GM18502 (cell line): ENCODE results near the gene ETS1.
A peak's percentile ranks its signal among the peaks of the same experiment; 100 is the strongest.

ENCODE experiments used
- ATAC-seq: cut with Tn5 transposase; IDR thresholded peaks from one replicate; pipeline ENCODE4 v1.9.1; 2021; ENCODE audit warnings: mild to moderate bottlenecking; ENCODE audit not compliant: unreplicated experiment, poor library complexity

ETS1 gene

DNA sequence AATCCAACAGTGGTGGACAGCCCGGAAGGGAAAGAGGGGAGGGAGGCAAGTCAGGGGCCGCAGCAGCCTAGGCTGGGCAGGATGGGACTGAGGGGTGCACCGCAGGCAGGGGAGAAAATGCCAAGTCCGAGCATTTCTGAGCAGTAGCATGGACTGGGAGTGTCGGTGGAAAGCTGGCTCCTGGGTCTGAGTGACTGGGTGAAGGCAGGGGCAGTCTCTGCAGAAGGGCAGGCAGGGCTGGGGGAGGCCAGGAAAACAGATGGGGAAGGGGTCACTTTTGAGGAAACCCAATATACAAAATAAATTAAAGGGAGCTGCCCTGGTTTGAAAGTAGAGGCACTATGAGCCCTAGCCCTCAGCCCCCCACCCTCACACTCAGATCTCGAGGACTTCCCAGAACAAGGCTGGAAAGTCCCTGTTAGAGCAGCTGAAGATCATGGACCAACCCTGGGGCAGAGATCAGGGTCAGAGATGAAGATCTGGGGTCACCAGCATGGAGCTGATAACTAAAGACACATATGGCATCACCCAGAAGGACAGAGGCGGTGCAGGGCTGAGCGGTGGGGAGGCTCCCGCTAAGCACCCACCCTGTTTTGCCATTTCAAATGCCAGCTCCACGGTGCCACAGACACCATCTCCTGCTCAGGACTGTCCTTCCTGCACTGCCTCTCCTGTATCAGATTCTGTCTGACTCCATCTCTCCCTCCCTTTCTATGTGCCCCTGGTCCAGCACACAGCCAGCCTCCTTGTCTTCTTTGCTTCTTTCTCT is 32.4 kb upstream of the ETS1 start:
- ATAC-seq: no peak

DNA sequence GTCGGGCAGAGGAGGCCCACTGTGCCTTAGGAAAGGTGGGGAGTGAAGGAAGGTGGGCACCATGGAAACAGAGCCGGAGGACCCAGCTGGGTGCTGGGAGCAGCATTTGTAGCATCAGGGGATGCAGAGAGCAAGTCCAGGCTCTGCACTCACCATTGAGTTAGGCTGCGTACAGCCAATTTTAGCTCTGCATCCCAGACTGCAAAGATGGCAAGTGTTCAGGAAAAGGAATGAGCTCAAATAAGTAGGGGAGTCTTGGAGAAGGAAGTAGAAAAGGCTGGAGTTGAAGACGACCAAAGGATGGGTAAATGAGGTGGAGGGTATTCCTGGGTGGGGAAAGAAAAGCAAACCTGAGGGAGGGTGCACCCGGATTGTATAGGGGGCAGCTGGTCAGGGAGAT is 31.6 kb upstream of the ETS1 start:
- no peak for ATAC-seq

DNA sequence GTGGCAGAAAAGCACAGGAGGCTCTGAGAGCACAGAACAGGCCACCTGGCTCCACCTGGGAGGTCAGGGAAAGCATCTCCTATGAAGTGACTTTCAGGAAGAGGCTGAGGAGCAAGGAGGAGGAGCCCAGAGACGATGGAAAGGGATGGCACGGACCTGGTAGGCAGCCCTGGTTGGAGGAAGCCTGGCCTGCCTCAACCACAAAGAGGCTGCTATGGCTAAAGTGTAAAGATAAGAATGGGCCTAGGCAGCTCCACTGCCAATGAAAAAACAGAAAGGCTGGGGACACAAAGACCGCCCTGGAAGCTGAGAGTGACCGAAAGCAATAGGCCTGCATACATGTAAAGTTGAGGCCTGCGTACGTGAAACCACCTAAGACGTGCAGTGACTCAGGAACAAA is 31.2 kb upstream of the ETS1 start:
- no peak for ATAC-seq

DNA sequence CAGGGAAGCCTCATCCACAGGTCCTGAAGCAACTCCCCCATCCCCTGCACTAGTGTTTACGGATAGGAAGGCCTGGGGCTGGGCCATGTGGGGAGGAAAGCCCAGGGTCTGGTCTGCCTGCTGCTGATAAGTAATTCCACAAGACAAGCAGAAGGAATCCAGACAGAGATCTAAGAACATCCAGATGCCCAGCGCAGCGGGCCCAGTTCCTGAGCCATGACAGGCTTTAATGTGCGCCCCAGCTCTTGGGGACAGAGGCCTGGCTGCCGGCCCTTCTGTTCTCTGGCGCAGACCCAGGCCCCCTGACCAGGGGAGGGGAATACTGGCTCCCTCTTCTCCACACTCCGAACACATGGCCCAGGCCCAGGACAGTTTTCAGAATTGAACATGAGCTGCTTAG is 28.8 kb upstream of the ETS1 start:
- ATAC-seq: no peak

DNA sequence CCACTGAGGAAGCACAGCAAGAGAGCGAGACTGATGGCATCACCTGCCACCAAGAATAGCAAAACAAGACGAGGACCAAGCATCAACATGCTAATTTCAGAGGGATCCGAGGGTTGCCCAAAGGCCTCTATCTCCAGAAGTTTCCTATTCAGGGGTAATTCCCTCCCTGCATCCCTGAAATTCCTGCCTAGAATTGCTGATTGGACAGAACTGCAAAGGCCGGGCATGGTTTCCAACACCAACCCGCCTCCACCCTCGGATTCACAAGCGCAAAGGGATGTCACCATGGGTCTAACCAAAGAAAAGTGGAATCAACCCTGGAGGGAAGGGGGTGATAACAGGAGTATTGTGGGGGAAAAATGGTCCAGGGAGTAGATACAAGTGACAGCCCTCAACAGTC is 28.3 kb upstream of the ETS1 start:
- no peak for ATAC-seq

DNA sequence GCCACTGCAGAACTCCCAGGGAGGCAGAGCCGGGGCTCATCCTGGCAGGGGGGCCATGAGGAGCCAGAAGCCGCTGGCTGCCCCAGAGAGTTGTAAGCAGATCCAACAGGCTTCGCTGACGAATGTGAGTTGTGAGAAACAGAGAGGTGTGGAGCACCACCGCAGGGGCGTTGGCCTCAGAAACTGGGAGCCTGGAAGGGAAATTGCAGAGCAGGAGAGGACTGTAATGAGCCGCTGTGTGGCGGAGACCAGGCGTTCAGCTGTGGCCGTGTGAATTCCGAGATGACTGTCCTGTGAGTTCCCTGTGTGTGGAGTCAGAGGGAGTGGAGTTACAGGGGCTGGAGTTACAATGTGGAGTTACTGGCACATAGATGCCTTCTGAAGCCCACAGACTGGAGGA is 27.7 kb upstream of the ETS1 start:
- no peak for ATAC-seq

DNA sequence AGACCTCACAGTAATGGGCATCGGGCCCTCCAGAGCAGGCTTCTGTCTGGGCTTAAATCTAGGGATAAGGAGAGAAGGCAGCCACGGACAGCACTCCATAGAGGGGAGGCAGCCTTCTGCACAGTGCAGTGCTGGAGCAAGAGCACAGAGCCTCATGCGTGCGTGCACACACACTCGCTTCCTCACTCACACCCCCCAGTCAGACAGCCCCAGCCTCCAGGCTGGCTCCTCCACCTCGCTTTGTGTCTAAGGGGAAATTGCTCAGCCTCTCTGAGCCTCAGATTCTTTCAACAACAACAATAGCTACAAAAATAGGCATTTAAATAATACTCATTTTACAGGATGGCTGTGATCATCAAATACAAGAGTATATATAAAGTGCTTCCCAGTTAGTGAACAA is 26.7 kb upstream of the ETS1 start:
- no peak for ATAC-seq

DNA sequence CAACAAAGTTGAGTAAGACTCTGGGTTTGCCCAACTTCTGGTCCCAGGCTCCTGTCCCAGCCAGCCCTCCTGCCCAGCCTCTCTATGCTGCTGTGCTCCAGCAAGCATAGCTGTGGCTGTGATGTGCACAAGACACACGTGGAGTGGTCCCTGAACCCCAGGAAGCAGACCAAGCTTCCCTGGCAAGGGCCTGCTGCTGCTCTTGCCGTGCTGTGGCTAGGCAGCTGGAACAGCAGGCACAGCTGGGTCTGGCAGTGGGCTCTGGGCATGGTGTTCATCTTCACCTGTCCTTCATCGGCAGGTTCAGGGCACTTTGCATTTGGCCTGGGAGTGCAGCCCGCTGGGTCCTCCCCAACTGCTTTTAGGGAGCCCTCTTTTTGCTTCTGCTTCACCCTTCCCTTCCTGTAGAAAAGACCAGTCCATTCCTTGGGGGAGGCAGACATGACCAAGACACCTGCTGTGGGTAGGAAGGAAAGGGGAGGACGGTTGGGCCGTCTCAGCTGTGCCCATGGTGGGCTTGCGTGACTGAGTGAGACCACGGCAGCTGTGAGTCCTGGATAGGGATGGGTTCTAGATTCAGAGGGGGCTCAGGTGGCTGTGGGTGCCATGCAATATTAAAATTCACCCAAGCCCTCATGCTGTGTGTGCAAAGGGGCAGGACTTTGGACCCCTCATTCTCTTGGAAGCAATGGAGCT is 26.1 kb upstream of the ETS1 start:
- no peak for ATAC-seq

DNA sequence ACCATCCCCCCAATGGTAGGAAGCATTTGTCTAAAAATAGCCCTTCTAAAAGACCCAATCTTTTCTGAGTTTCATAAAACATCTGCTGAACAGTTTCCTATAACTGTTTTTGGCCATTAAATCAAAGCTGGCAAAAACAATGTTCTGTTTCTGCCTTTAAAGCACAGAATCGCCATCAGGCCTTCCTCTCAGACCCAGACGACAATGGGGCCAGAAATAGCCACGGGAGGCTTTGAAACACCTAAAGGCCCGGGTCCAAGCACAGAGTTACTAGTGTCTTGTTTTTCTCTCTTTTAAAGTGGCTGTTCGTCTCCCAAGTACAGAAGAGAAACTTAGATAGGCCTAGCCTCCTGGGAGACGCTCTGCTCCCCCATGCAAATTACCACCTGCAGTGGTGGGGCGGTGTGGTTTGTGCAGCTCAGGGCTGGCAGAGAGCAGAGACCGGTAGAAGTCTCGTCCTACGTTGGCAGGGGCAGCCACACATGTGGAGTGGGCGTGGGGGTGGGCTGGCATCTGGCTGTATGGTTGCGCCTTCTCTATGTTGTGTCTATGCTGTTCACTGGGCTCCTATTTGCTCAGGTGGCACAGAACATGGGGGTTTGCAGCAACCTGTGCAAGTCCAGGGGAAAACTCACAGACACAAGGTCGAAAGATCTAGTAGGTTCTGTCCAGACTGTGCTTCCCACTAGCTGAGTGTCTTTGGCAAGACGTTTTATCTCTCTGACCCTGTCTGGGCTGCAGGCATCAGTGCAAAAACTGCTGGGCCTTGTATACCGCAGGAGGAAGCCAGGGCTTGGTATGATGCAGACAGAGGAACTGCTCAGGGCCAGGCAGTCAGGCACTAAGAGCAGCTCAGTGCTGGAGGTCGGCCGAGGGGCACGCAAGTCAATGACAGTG is 23.6 kb upstream of the ETS1 start:
- ATAC-seq: peak; percentile 95

DNA sequence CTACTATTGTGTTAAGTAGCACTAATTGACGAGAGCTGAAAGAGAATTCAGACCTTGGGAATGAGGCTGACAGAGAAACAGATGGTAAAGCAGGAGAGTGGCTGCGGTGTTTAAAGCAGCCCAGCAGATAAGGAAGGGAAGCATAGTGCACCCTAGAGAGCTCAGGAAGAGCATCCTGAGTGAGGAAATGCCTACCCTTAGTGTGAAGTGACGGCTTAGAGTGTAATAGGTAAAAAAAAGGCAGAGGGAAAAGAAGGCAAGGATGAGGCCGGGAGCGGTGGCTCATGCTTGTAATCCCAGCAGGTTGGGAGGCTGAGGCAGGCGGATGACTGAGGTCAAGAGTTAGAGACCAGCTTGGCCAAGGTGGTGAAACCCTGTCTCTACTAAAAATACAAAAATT is 22.4 kb upstream of the ETS1 start:
- no peak for ATAC-seq

DNA sequence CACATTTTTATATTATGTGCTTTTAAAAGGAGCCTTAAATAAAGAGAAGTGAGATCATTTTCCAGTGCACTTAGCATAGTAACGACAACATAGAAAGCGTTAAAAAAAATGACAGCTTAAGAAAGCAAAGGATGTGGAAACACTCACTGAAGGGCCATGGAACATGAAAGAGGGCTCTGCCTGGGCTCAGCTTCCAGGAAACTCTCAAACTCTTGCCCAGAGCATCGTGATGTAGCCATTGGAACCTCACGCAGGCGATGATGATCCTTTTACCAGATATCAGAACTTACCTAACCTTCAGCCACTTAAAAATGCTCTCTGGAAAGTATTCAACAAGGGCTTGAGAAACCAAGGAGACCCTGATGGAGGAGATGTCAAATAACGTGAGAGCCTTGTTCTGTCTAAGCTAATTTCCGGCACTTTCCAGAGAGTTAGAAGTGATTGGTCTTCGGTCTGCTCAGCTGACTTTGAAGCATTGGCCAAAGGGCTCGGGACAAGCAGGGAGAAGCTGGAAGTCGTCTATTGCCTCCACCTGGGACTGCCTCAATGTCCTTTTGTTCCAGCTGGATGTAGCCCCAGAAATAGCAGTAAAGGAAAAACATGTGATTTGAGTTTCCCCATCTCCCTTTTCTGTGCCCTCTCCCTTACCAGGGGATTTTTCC is 21.5 kb upstream of the ETS1 start:
- ATAC-seq: no peak

DNA sequence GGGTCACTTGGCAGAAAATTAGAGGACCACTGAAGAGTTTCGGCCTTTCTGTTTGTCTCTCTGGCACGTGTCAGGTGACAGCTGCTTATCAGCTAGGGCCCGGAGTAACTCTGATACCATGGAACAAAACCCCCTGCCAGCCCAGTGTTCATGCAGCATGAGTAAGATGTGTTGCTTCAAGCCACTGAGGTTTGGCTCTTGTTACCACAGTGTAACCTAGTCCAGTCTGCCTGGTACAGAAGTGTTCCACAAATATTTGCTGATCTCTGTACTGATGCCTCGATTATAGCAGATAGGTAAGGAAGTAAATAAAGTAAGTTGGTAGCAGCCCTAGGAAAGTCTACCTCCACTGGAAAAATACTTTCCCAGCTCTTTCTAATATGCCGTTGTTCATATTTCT is 20.5 kb upstream of the ETS1 start:
- ATAC-seq: no peak

DNA sequence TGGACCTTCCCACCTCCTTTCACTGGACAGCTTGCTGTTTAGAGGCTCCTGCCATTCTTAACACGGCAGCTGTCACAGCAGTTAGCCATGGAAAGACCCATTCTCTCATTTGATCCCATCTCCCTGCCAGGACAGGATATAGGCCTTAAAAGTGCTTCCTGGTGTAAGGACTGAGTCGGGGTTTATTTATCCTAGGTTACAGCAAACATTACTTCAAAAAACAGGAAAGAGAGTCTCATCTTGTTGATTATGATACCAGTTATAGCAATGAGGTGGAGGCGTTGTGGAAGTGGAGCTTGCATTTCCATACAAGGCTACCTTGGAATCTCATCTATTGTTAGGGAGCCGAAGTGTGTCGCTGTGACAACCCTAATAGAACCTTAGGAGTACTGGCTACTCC is 17.4 kb upstream of the ETS1 start:
- no peak for ATAC-seq

DNA sequence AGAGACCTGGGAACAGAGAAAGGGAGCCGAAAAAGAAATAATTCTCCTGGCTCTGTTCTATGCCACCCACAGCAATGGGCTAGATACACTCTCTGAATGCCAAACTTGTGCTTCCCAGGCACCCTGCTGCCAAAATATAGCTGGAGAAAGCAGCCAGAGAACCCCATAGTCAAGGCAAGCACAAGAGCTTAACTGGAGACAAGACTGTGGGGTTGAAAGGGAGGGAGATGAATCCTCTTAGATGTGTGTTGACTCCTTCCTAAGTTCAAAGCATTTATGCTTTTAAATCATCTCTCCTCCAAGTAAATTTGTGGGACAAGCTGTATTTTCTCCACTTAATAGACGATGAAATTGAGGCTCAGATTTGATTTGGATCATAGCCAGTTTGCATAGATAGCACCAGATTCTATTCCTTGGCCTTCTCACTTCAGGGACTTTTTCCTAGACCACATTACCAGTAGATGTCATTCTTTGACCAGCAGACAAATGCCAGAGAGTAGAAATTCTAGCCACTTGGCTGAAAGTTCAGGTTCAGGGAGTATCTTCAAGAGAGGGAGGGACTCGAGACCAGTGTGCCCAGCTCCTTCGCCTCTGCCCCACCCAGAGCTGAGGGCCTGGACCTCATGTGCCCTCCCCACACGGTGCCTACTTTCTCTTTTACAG is 16.5 kb upstream of the ETS1 start:
- ATAC-seq: peak; percentile 69

DNA sequence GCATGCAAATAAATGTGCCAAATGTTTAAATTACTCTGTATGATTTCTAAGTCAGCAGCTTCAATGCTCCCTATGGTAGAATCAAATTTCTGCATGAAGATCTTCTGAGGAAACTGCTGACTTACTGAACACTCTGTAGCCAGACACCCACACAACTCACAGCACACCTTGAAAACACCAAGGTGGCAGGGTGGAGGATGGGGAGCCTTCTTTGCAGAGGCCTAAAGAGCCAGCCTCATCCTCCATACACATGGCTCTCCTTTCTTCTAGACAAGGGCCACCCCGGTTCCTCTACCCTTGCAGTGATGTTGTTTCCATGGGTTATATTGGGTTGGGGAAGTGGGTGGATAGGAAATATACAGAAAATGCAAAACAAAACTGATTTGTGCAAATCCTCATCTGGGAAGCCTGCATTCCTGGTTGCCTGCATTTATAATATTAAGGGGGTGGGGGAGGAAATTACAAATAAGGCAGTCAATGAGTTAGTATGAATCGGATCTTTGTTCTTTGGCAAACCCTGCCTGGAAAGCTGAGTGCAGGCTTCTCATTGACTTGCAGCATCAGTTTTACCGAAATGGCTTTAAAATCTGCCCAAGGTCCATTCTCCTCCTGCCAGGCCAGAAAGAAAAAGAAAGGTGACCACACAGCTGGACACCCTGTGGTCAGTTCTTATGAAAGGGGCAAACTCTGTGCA is 15.8 kb upstream of the ETS1 start:
- no peak for ATAC-seq

DNA sequence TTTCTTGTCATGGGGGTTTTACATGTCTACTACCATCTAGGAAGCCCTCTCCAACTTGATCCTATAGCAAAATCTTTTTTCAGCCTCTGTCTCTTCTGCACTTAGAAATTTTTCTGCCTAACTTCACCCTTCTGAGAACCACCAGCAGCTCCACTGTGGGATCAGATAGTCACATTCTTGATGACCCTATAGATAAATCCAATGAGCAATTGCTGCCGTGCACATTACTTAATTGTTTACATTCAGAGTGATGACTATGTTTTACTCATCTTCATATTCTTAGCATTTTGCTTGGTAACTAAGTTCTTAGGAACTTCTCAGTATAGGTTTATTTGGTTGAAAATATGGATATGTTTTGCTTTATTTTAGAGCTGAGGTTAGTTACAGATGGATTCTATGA is 12.4 kb upstream of the ETS1 start:
- ATAC-seq: no peak

DNA sequence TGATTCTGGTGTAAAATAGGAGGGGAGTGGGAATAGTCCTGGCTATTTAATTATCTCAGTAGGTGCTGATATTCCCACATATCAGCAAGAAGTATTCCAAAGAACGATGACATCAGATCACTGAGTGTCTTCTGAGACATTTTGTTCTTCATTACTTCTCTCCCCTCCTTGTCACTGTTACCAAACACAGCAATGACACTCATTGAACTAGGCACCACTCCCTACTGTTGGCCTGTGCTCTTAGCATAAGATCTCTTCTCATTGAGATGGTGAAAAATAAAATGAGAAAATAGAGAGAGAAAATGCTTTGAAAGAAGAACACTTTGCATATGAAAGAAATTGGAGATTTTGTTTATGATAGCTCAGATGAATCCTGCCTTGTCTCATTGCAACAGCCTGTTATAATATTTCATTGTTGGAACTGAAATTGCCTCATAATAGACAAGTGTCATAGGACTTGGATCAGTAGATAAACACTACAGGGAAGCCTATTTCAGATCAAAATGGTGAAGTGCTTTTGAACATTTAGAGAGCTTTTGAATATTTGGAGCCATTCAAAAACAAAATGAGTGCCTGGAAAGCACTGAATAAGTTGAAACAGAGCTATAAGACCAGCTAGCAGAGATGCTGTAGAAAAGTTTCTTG is 11.3 kb upstream of the ETS1 start:
- no peak for ATAC-seq

DNA sequence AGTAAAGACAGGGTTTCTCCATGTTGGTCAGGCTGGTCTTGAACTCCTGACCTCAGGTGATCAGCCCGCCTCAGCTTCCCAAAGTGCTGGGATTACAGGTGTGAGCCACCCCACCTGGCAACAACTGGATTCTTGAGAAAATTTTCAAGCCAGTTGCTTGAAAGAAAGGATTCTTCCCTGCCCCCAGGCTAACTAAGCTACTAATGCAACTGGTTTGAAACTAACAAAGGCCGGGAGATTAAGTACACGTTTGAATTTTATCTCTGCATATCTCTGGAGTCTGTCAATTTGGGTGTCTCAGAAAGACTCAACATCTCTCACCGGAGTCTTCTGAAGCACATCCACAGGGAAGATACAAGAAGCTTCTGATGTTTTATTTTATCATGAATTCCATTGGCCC is 10.7 kb upstream of the ETS1 start:
- no peak for ATAC-seq

DNA sequence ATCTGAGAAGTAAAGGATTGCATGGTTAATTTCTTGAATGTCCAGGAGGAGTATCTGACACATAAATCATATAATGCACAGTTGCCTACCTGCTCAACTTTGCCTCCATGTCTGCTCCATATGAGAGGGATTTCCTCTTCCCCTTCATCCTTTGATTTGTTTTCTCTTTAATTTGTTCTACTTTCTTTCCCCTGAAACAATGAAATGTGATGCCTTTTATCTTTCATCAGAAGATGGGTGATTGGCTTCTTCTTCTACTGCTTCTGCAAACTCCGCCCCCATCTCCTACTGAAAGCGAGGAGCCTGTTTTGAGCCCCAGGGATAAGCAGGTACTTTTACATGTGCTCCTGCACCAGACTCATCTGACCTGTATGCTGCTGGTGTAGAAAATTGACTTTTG is 9.9 kb upstream of the ETS1 start:
- ATAC-seq: no peak
